Fibroblast of lung (primary cell): Measurements from ENCODE around the gene ITCH. TPM values are rescaled to one million over a fixed set of nuclear protein-coding genes. Genes with fewer than 3 reads are reported as not detected.
"Not testable (repeated sequence)": the region's sequence is repeated elsewhere in the genome, so short reads cannot be mapped to it uniquely, and the experiment has no call there.

Experiments
- DNase-seq, 2 donors: peaks; one replicate each; pipeline versions ENCODE4 v3.0.0 to v3.0.0-alpha.2; 2010; ENCODE audit warnings: low read depth in 2 of 2
- H2AFZ ChIP-seq: 2 replicates; pipeline ENCODE4 v1.5.1; 2012; ENCODE audit warnings: low read length, control low read depth, inconsistent platforms
- H3K27ac ChIP-seq: 2 replicates; pipeline ENCODE4 v1.5.1; 2011; ENCODE audit warnings: low read length, control low read depth; ENCODE audit not compliant: insufficient read depth
- H3K27me3 ChIP-seq: 2 replicates; pipeline ENCODE4 v1.5.1; 2011; ENCODE audit warnings: mild to moderate bottlenecking, low read length; ENCODE audit not compliant: control insufficient read depth, insufficient read depth
- H3K36me3 ChIP-seq: 2 replicates; pipeline ENCODE4 v1.5.1; 2011; ENCODE audit warnings: low read length; ENCODE audit not compliant: control insufficient read depth, insufficient read depth
- H3K4me1 ChIP-seq: 2 replicates; pipeline ENCODE4 v1.5.1; 2011; ENCODE audit warnings: low read length; ENCODE audit not compliant: control insufficient read depth, insufficient read depth; ENCODE audit errors: extremely low read depth
- H3K4me2 ChIP-seq: 2 replicates; pipeline ENCODE4 v1.5.1; 2011; ENCODE audit warnings: low read length, control low read depth; ENCODE audit not compliant: insufficient read depth; ENCODE audit errors: extremely low read depth
- H3K4me3 ChIP-seq, 4 experiments: fragments of 200-600 bp in 1 of 4; sonication (generic) in 1 of 4; replicated peaks in 1 of 4; 2 replicates each; pipeline ENCODE4 v1.5.1; 2011 to 2016; ENCODE audit warnings: low read length in 4 of 4, low read depth in 3 of 4, mild to moderate bottlenecking in 3 of 4, control low read depth in 2 of 4, inconsistent platforms in 1 of 4, mixed read lengths in 1 of 4; ENCODE audit not compliant: insufficient read depth in 1 of 4; ENCODE audit errors: control extremely low read depth in 1 of 4
- H3K79me2 ChIP-seq: 2 replicates; pipeline ENCODE4 v1.5.1; 2012; ENCODE audit warnings: mild to moderate bottlenecking, low read length, inconsistent platforms; ENCODE audit not compliant: control insufficient read depth, insufficient read depth
- H3K9ac ChIP-seq: 2 replicates; pipeline ENCODE4 v1.5.1; 2011; ENCODE audit warnings: mild to moderate bottlenecking, low read length, control low read depth; ENCODE audit not compliant: insufficient read depth
- H3K9me3 ChIP-seq: 2 replicates; pipeline ENCODE4 v1.5.1; 2012; ENCODE audit warnings: low read depth, low read length; ENCODE audit not compliant: control insufficient read depth, insufficient read depth
- H4K20me1 ChIP-seq: 2 replicates; pipeline ENCODE4 v1.5.1; 2011; ENCODE audit warnings: low read length; ENCODE audit not compliant: control insufficient read depth, insufficient read depth; ENCODE audit errors: extremely low read depth
- CTCF ChIP-seq, 2 donors: IDR thresholded peaks in 1 of 2; conservative IDR thresholded peaks in 1 of 2; 1 replicate in 1 of 2; 2 replicates in 1 of 2; pipeline ENCODE4 v1.5.1; 2011 to 2012; ENCODE audit warnings: low read length in 2 of 2, control low read depth in 1 of 2, inconsistent platforms in 1 of 2, low read depth in 1 of 2, mild to moderate bottlenecking in 1 of 2
- EZH2 ChIP-seq: IDR thresholded peaks from 2 replicates; pipeline ENCODE4 v1.5.1; 2012; ENCODE audit warnings: low read length, control low read depth, mild to moderate bottlenecking; ENCODE audit errors: missing control alignments
- polyA plus RNA-seq, 2 donors: library from polyadenylated mRNA; depleted of rRNA in 1 of 2; stranded (reverse) in 1 of 2; unstranded in 1 of 2; fragments of >200 nt; gene quantifications; 2 replicates each; pipeline ENCODE4 v1.2.1, GENCODE V29; 2011 to 2012; ENCODE audit warnings: missing spikeins in 1 of 2
- total RNA-seq: library from RNA; depleted of rRNA; stranded (reverse); fragments of >200 nt; gene quantifications from 2 replicates; pipeline ENCODE4 v1.2.1, GENCODE V29; 2014

Gene ITCH
- total and polyA plus RNA-seq, 2 donors (not counting 1 experiment from before 2014, with no cell fraction given): 25.0 to 77.6 TPM

DNA sequence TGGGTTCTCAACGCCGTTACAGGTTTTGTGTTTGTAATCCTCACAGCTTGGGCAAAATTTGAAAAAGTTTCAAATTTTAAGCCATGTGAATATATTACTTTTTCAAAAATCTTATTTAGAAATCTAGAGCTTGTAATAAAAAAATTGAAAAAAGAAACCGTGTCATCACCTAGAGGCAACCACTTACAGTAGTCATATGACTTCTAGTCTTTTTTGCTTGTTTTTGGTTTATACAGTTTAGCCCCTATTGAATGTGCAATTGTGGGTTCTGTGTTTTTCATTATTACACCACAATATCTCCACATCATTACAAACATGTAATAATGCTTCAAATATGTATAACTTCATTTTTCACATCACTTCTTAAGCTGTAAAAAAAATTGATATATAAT is 154.0 kb downstream of the ITCH start:
- no peaks in the 10 kb centered on the region for H4K20me1 ChIP-seq
- H2AFZ ChIP-seq: no peak overlapping the region
- peaks cover 6% of the 10 kb centered on the region for H3K4me1 ChIP-seq
- no peaks in the 10 kb centered on the region for H3K36me3 ChIP-seq
- H3K27me3 ChIP-seq: no peaks in the 10 kb centered on the region
- H3K27ac ChIP-seq: peak overlapping the region; percentile 92
- H3K9ac ChIP-seq: peak overlapping the region; percentile 96
- H3K4me3 ChIP-seq: peak overlapping the region; percentile 63 to 74 (median 64)
- H3K9me3 ChIP-seq: no peaks in the 10 kb centered on the region
- peak in 1 of 2 donors; percentile 3 for DNase-seq
- TF ChIP-seq CTCF (conservative IDR thresholded peaks at IDR 0.05 in 1 of 2, IDR thresholded peaks at IDR 0.05 in 1 of 2; ENCODE audit: low read depth in 1 of 2, low read length in 2 of 2) (no peak), EZH2 (no peak)
- peaks cover 56% of the 10 kb centered on the region for H3K79me2 ChIP-seq
- peak overlapping the region; percentile 73 for H3K4me2 ChIP-seq

DNA sequence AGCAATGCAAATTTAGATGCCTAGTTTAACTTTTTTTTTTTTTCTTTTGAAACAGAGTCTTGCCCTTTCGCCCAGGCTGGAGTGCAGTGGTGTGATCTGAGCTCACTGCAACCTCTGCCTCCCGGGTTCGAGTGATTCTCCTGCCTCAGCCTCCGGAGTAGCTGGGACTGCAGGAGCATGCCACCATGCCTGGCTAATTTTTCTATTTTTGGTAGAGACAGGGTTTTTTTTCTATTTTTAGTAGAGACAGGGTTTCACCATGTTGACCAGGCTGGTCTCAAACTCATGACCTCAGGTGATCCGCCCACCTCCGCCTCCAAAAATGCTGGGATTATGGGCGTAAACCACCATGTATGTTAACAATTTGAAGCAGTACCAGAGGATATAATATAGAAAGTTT is 155.8 kb downstream of the ITCH start:
- not testable (repeated sequence) for H3K36me3 ChIP-seq, H3K9me3 ChIP-seq, H3K27ac ChIP-seq, DNase-seq, H3K4me2 ChIP-seq, H3K9ac ChIP-seq, H3K27me3 ChIP-seq, H3K4me3 ChIP-seq, H2AFZ ChIP-seq, H4K20me1 ChIP-seq
- Histone ChIP-seq H3K4me1 (peaks cover 20% of the 10 kb centered on the region), H3K79me2 (peaks cover 63% of the 10 kb centered on the region)

- not testable (repeated sequence) for H3K27ac ChIP-seq, H4K20me1 ChIP-seq
These were observed 156.8 kb downstream of the ITCH start for GRCh38 chr20:34519841-34520240.

GRCh38 chr20:34522969-34523871 is 160.1 kb downstream of the ITCH start:
- H3K4me1 ChIP-seq: peaks cover 40% of the 10 kb centered on the region
- no peak overlapping the region for H2AFZ ChIP-seq
- no peaks in the 10 kb centered on the region for H4K20me1 ChIP-seq
- no peaks in the 10 kb centered on the region for H3K9me3 ChIP-seq
- TF ChIP-seq EZH2 (no peak), CTCF (conservative IDR thresholded peaks at IDR 0.05 in 1 of 2, IDR thresholded peaks at IDR 0.05 in 1 of 2; ENCODE audit: low read depth in 1 of 2, low read length in 2 of 2) (peak; percentile 48 to 73)
- DNase-seq: peak; percentile 50 to 62
- H3K27ac ChIP-seq: peak overlapping the region; percentile 62
- peaks cover 69% of the 10 kb centered on the region for H3K79me2 ChIP-seq
- peaks cover 6% of the 10 kb centered on the region for H3K36me3 ChIP-seq
- no peaks in the 10 kb centered on the region for H3K27me3 ChIP-seq
- H3K4me3 ChIP-seq: no peak overlapping the region
- no peak overlapping the region for H3K9ac ChIP-seq
- peak overlapping the region; percentile 34 for H3K4me2 ChIP-seq

More at GRCh38 chr20:34519841-34520240, 156.8 kb downstream of the ITCH start:
- DNase-seq, H3K4me3 ChIP-seq, H3K36me3 ChIP-seq, H3K9ac ChIP-seq, H2AFZ ChIP-seq, H3K9me3 ChIP-seq, H3K27me3 ChIP-seq, H3K4me2 ChIP-seq: not testable (repeated sequence)
- peaks cover 71% of the 10 kb centered on the region for H3K79me2 ChIP-seq
- H3K4me1 ChIP-seq: peaks cover 23% of the 10 kb centered on the region
